Brain microvascular endothelial cell (primary cell): ENCODE data around the gene SIK3.
"Not testable (repeated sequence)": the region's sequence is repeated elsewhere in the genome, so short reads cannot be mapped to it uniquely, and the experiment has no call there.

Experiments
- DNase-seq: peaks from one replicate; pipeline ENCODE4 v3.0.0-alpha.2; 2020
- H3K27ac ChIP-seq: fragments of 250-450 bp; sonication (Bioruptor Pico); 2 replicates; pipeline ENCODE4 v1.5.1; 2020; ENCODE audit warnings: mild to moderate bottlenecking, moderate library complexity
- H3K27me3 ChIP-seq: fragments of 250-450 bp; sonication (Bioruptor Pico); replicated peaks from 2 replicates; pipeline ENCODE4 v1.5.1; 2020; ENCODE audit warnings: mild to moderate bottlenecking
- H3K36me3 ChIP-seq: fragments of 250-450 bp; sonication (Bioruptor Pico); replicated peaks from 2 replicates; pipeline ENCODE4 v1.5.1; 2020; ENCODE audit warnings: mild to moderate bottlenecking
- H3K4me3 ChIP-seq: 2 replicates; pipeline ENCODE4 v1.5.1; 2011; ENCODE audit warnings: low read depth, mild to moderate bottlenecking, control low read depth, low read length, moderate library complexity
- in situ Hi-C: cut with HindIII; loops from 2 replicates; pipeline ENCODE4 v1.10.0; 2017; ENCODE audit warnings: low sequenced_read_pairs, low pct_ligation_motif_present
- TF ChIP-seq, protein P1 (sequence below): IDR thresholded peaks from 2 replicates; pipeline ENCODE4 v1.5.1; 2011; ENCODE audit warnings: low read depth, mild to moderate bottlenecking, moderate library complexity, low read length, control low read depth, inconsistent platforms; ENCODE audit errors: missing control alignments

SIK3 gene

DNA sequence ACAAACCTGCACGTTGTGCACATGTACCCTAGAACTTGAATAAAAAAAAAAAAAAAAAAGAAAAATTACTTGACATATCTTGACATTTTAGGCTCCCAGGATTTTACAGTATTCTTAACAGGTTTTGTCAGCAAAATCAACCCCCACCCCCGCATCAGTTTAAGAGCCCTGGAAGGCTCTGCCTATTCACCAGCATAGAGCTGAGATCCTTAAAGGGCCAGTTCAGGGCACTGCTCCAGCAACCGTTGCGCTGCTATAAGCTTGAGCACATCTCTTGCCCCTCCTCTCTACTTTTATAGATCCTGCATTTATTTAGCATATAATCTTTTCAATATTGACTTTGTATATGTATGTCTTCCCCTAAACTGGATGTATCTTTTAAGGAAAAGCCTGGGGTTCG lies 45.2 kb upstream of the SIK3 start:
- H3K27ac ChIP-seq = peak overlapping the region; percentile 80
- peak overlapping the region; percentile 86 for H3K4me3 ChIP-seq
- peak; percentile 56 for DNase-seq
- in situ Hi-C loops = no loop called here
- H3K27me3 ChIP-seq = no peaks in the 10 kb centered on the region
- H3K36me3 ChIP-seq = peaks cover 9% of the 10 kb centered on the region
- TF ChIP-seq, protein P1, sequence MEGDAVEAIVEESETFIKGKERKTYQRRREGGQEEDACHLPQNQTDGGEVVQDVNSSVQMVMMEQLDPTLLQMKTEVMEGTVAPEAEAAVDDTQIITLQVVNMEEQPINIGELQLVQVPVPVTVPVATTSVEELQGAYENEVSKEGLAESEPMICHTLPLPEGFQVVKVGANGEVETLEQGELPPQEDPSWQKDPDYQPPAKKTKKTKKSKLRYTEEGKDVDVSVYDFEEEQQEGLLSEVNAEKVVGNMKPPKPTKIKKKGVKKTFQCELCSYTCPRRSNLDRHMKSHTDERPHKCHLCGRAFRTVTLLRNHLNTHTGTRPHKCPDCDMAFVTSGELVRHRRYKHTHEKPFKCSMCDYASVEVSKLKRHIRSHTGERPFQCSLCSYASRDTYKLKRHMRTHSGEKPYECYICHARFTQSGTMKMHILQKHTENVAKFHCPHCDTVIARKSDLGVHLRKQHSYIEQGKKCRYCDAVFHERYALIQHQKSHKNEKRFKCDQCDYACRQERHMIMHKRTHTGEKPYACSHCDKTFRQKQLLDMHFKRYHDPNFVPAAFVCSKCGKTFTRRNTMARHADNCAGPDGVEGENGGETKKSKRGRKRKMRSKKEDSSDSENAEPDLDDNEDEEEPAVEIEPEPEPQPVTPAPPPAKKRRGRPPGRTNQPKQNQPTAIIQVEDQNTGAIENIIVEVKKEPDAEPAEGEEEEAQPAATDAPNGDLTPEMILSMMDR = no peak

DNA sequence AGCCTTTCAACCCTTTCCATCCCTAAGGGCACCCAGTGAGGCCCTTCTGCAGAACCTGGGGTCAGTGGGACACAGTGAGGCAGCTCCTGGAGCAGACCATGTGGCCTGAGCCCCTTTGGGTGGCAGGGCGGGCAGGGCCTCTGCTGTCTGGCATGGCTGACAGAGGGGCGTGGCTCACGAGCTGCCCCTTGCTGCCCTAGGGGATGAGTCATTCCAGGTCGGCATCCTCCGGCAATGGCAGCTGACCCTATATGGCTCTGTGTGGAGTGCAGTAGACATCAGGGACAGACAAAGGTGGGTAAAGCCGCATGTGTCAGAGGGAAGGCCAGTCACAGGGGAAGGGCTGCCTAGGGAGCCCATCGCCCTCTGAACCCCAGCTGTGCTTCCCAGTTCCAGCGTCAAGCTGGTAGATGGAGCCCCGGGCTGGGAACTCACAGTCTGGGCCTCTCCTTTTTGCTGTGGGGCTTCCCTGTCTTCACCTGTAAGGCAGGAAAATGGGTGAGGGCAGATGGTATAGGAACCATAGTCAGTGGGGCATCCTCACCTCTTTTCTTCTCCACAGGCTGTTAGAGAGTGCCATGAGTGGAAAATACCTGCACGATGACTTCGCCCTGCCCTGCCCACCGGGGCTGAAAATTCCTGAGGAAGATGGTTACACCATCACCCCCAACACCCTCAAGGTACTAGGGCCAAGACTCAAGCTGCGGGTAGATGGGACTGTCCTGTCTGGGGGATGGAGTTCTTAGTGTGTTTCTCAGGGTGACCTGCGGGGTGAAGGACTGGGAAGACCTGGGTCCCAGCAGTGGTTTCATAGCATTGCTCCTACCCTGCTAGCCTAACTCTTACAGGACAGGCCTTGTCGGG lies 39.2 kb upstream of the SIK3 start:
- DNase-seq, H3K36me3 ChIP-seq, H3K4me3 ChIP-seq, H3K27ac ChIP-seq, in situ Hi-C loops, H3K27me3 ChIP-seq: not testable (repeated sequence)

- H3K27me3 ChIP-seq, in situ Hi-C loops, H3K4me3 ChIP-seq, H3K27ac ChIP-seq, DNase-seq, H3K36me3 ChIP-seq: not testable (repeated sequence)
Measured at GRCh38 chr11:117134979-117135378, 36.8 kb upstream of the SIK3 start.

GRCh38 chr11:117134431-117134830 lies 36.2 kb upstream of the SIK3 start:
- TF ChIP-seq, protein P1 = no peak
- Histone ChIP-seq H3K27ac (no peak overlapping the region), H3K36me3 (no peaks in the 10 kb centered on the region), H3K27me3 (no peaks in the 10 kb centered on the region), H3K4me3 (no peak overlapping the region)
- in situ Hi-C loops = no loop called here
- DNase-seq = no peak

DNA sequence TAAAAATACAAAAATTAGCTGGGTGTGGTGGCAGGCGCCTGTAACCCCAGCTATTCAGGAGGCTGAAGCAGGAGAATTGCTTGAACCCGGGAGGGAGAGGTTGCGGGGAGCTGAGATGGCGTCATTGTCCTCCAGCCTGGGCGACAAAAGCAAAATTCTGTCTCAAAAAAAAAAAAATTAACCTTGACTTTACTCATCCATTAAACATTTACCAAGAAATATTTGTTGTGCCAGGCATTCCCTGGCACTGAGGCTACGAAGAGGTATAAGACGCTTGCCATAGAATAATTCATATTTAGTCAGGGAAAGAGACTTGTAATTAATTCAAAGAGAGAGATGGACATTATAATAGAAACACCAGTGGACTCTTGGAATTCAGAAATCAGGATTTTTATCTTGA lies 32.7 kb upstream of the SIK3 start:
- TF ChIP-seq, protein P1 = no peak
- DNase-seq = no peak
- H3K36me3 ChIP-seq = no peaks in the 10 kb centered on the region
- no peaks in the 10 kb centered on the region for H3K27me3 ChIP-seq
- in situ Hi-C loops = no loop called here
- no peak overlapping the region for H3K27ac ChIP-seq
- no peak overlapping the region for H3K4me3 ChIP-seq

DNA sequence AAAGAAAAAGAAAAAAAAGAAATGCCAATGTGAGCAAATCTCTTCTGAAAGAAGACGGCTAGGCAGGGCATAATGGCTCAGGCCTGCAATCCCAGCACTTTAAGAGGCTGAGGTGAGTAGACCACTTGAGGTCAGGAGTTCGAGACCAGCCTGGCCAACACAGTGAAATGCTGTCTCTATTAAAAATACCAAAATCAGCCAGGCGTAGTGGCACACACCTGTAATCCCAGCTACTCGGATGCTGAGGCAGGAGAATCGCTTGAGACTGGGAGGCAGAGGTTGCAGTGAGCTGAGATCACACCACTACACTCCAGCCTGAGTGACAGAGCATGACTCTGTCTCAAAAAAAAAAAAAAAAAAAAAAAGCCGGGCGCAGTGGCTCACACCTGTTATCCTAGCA lies 32.2 kb upstream of the SIK3 start:
- DNase-seq, H3K27ac ChIP-seq, in situ Hi-C loops, H3K36me3 ChIP-seq, H3K27me3 ChIP-seq, H3K4me3 ChIP-seq: not testable (repeated sequence)

GRCh38 chr11:117128289-117128688 lies 30.1 kb upstream of the SIK3 start:
- in situ Hi-C loops = no loop called here
- TF ChIP-seq, protein P1 = no peak
- no peak for DNase-seq
- Histone ChIP-seq H3K36me3 (no peaks in the 10 kb centered on the region), H3K27me3 (no peaks in the 10 kb centered on the region), H3K4me3 (no peak overlapping the region), H3K27ac (no peak overlapping the region)
